H1 (cell line): ENCODE data around the gene SRGAP3. TPM values are rescaled to one million over a fixed set of nuclear protein-coding genes. Genes with fewer than 3 reads are reported as not detected.

ENCODE experiments used
- CTCF ChIA-PET: fragments of 300-600 bp; sonication (Branson Sonifier 250); formaldehyde crosslinking; loops from one replicate; lab custom pipeline; 2021; ENCODE audit not compliant: partially characterized antibody; lab: Charles Lee
- POLR2A ChIA-PET: fragments of 300-600 bp; sonication (Branson Sonifier 250); formaldehyde crosslinking; loops from one replicate; lab custom pipeline; 2021; ENCODE audit warnings: inconsistent platforms; ENCODE audit not compliant: partially characterized antibody; lab: Charles Lee
- DNase-seq, 2 experiments: peaks; one replicate each; pipeline versions ENCODE4 v3.0.0 to v3.0.0-alpha.2; 2010 to 2022; ENCODE audit warnings: low spot score in 2 of 2, low read depth in 1 of 2, mixed read lengths in 1 of 2
- FAIRE-seq: peaks from 2 replicates; lab custom pipeline; 2011; peaks lifted over from hg19 to GRCh38; lab: Jason Lieb, UNC
- H2AFZ ChIP-seq: 2 replicates; pipeline ENCODE4 v1.8.1; 2012; ENCODE audit warnings: low read length, inconsistent platforms
- H2AK5ac ChIP-seq: 2 replicates; pipeline ENCODE4 v1.6.1; 2013; ENCODE audit warnings: low read depth, low read length
- H2BK120ac ChIP-seq: replicated peaks from 2 replicates; pipeline ENCODE3; 2013; ENCODE audit warnings: low read depth, low read length, inconsistent platforms
- H2BK12ac ChIP-seq: 2 replicates; pipeline ENCODE4 v1.6.1; 2013; ENCODE audit warnings: low read depth, low read length
- H2BK15ac ChIP-seq: 2 replicates; pipeline ENCODE4 v1.6.1; 2013; ENCODE audit warnings: low read length
- H2BK20ac ChIP-seq: 2 replicates; pipeline ENCODE4 v1.6.1; 2013; ENCODE audit warnings: low read length
- H2BK5ac ChIP-seq: 2 replicates; pipeline ENCODE4 v1.6.1; 2013; ENCODE audit warnings: low read depth, low read length
- H3K14ac ChIP-seq: 2 replicates; pipeline ENCODE4 v1.6.1; 2013; ENCODE audit warnings: inconsistent platforms; ENCODE audit not compliant: insufficient read length
- H3K18ac ChIP-seq: 2 replicates; pipeline ENCODE4 v1.6.1; 2013; ENCODE audit warnings: low read length; ENCODE audit errors: extremely low read depth
- H3K23ac ChIP-seq: 2 replicates; pipeline ENCODE4 v1.6.1; 2013; ENCODE audit warnings: inconsistent platforms; ENCODE audit not compliant: insufficient read length
- H3K23me2 ChIP-seq: 2 replicates; pipeline ENCODE4 v1.6.1; 2013; ENCODE audit warnings: low read depth, low read length
- H3K27ac ChIP-seq: 2 replicates; pipeline ENCODE4 v1.6.1; 2011; ENCODE audit warnings: low read depth, low read length, inconsistent platforms
- H3K27me3 ChIP-seq, 4 experiments: replicated peaks in 1 of 4; 1 replicate in 1 of 4; 2 replicates in 3 of 4; pipeline versions ENCODE4 v1.6.1 to v1.8.1; 2011 to 2013; ENCODE audit warnings: low read length in 3 of 4, mild to moderate bottlenecking in 3 of 4, inconsistent platforms in 2 of 4, mixed read lengths in 2 of 4, moderate library complexity in 1 of 4; ENCODE audit not compliant: control insufficient read depth in 3 of 4, insufficient read depth in 3 of 4; ENCODE audit errors: extremely low read depth in 1 of 4
- H3K36me3 ChIP-seq, 4 experiments: 2 replicates each; pipeline versions ENCODE4 v1.6.1 to v1.8.1; 2011 to 2013; ENCODE audit warnings: mild to moderate bottlenecking in 4 of 4, low read length in 3 of 4, moderate library complexity in 2 of 4, control low read depth in 1 of 4, inconsistent platforms in 1 of 4; ENCODE audit not compliant: insufficient read depth in 4 of 4, control insufficient read depth in 2 of 4
- H3K4ac ChIP-seq: replicated peaks from 2 replicates; pipeline ENCODE3; 2013; ENCODE audit warnings: low read length, low read depth, mixed read lengths, inconsistent platforms; ENCODE audit not compliant: insufficient read length
- H3K4me1 ChIP-seq, 4 experiments: replicated peaks in 1 of 4; 1 replicate in 1 of 4; 2 replicates in 3 of 4; pipeline versions ENCODE4 v1.6.1 to v1.8.1; 2011 to 2013; ENCODE audit warnings: low read length in 3 of 4, inconsistent platforms in 2 of 4, mixed read lengths in 1 of 4; ENCODE audit not compliant: insufficient read depth in 4 of 4, control insufficient read depth in 3 of 4
- H3K4me2 ChIP-seq, 2 experiments: 2 replicates each; pipeline versions ENCODE4 v1.6.1 to v1.8.1; 2011 to 2013; ENCODE audit warnings: low read depth in 2 of 2, low read length in 2 of 2, control low read depth in 1 of 2, inconsistent platforms in 1 of 2, mild to moderate bottlenecking in 1 of 2; ENCODE audit not compliant: insufficient read depth in 1 of 2
- H3K4me3 ChIP-seq, 4 experiments: fragments of 200-600, 300-600 bp in 1 of 4; sonication (generic), shearing (Covaris generic), sonication (Bioruptor Twin) in 1 of 4; 2 replicates each; pipeline versions ENCODE4 v1.5.1 to v1.8.1; 2011 to 2016; ENCODE audit warnings: low read length in 4 of 4, low read depth in 3 of 4, control low read depth in 2 of 4, inconsistent platforms in 2 of 4, mild to moderate bottlenecking in 2 of 4, mixed read lengths in 1 of 4, moderate library complexity in 1 of 4; ENCODE audit not compliant: insufficient read depth in 2 of 4; ENCODE audit errors: extremely low read depth in 1 of 4
- H3K56ac ChIP-seq: replicated peaks from 2 replicates; pipeline ENCODE3; 2013; ENCODE audit warnings: low read depth, mild to moderate bottlenecking, mixed read lengths, low read length, inconsistent platforms; ENCODE audit not compliant: insufficient read length
- H3K79me1 ChIP-seq: 2 replicates; pipeline ENCODE4 v1.6.1; 2013; ENCODE audit warnings: low read depth, low read length, control low read depth
- H3K79me2 ChIP-seq, 2 experiments: 2 replicates each; pipeline versions ENCODE4 v1.6.1 to v1.8.1; 2012 to 2013; ENCODE audit warnings: low read length in 2 of 2, mild to moderate bottlenecking in 2 of 2, inconsistent platforms in 1 of 2; ENCODE audit not compliant: insufficient read depth in 2 of 2, control insufficient read depth in 1 of 2
- H3K9ac ChIP-seq, 4 experiments: replicated peaks in 1 of 4; 1 replicate in 1 of 4; 2 replicates in 3 of 4; pipeline versions ENCODE4 v1.6.1 to v1.8.1; 2011 to 2013; ENCODE audit warnings: low read depth in 3 of 4, low read length in 3 of 4, control low read depth in 2 of 4, mild to moderate bottlenecking in 2 of 4, moderate library complexity in 2 of 4, inconsistent platforms in 1 of 4; ENCODE audit errors: extremely low read depth in 1 of 4
- H3K9me3 ChIP-seq, 2 experiments: 2 replicates each; pipeline versions ENCODE4 v1.6.1 to v1.8.1; 2012 to 2013; ENCODE audit warnings: mild to moderate bottlenecking in 2 of 2, moderate library complexity in 2 of 2, control low read depth in 1 of 2, inconsistent platforms in 1 of 2, low read depth in 1 of 2, low read length in 1 of 2, mixed read lengths in 1 of 2; ENCODE audit not compliant: insufficient read depth in 2 of 2
- H4K20me1 ChIP-seq, 2 experiments: replicated peaks in 1 of 2; 2 replicates each; pipeline versions ENCODE3 to v1.8.1; 2011 to 2013; ENCODE audit warnings: inconsistent platforms in 2 of 2, low read length in 2 of 2, mild to moderate bottlenecking in 1 of 2; ENCODE audit not compliant: insufficient read depth in 2 of 2, control insufficient read depth in 1 of 2
- H4K5ac ChIP-seq: 2 replicates; pipeline ENCODE4 v1.6.1; 2013; ENCODE audit warnings: low read length, low read depth, mixed read lengths, inconsistent platforms; ENCODE audit not compliant: insufficient read length
- H4K8ac ChIP-seq: 2 replicates; pipeline ENCODE4 v1.8.0; 2013; ENCODE audit warnings: mild to moderate bottlenecking, moderate library complexity, low read length, inconsistent platforms; ENCODE audit not compliant: insufficient read depth; ENCODE audit errors: extremely low read depth
- H4K91ac ChIP-seq: replicated peaks from 2 replicates; pipeline ENCODE3; 2013; ENCODE audit warnings: low read length, mixed read lengths, inconsistent platforms; ENCODE audit not compliant: insufficient read length
- POLR2A ChIP-seq, 2 experiments: IDR thresholded peaks; 1 replicate in 1 of 2; 2 replicates in 1 of 2; pipeline ENCODE4 v1.6.1; 2011; ENCODE audit warnings: low read depth in 2 of 2, low read length in 2 of 2, mild to moderate bottlenecking in 2 of 2; ENCODE audit errors: control extremely low read depth in 1 of 2
- WGBS, 2 experiments: shearing (Covaris generic) in 1 of 2; methylation state at CpG; one replicate each; pipeline versions ENCODE4 v1.1.6 to v1.1.7; 2013 to 2015; ENCODE audit warnings: low lambda C conversion rate in 2 of 2, mixed read lengths in 2 of 2, inconsistent platforms in 1 of 2, low coverage in 1 of 2, missing lambda C conversion rate in 1 of 2; ENCODE audit not compliant: insufficient replicate concordance in 2 of 2, insufficient coverage in 1 of 2, insufficient read length in 1 of 2; ENCODE audit errors: extremely low coverage in 1 of 2, missing lambda C conversion rate in 1 of 2; 5-methylcytosine and 5-hydroxymethylcytosine counted together
- polyA plus RNA-seq, 7 experiments: library from polyadenylated mRNA; depleted of rRNA in 3 of 7; stranded (reverse) in 5 of 7; unstranded in 2 of 7; fragments of >200 nt in 5 of 7; fragments of 200-250 nt in 2 of 7; gene quantifications; 1 replicate in 5 of 7; 2 replicates in 1 of 7; 4 replicates in 1 of 7; pipeline versions ENCODE4 v1.2.1 to v1.2.3, GENCODE V29; 2011 to 2013; ENCODE audit warnings: missing spikeins in 2 of 7, mixed read lengths in 2 of 7
- total RNA-seq: library from RNA; stranded (reverse); fragmentation: NEBNext Ultra II Directional; extraction: Animal tissue kit (Norgen Biotek cat#: 25700); gene quantifications from 2 replicates; pipeline ENCODE4 v1.2.1, GENCODE V29; 2021

SRGAP3 gene
- total and polyA plus RNA-seq, 2 of the 8 experiments (the other 6 are each of a cell fraction or from before 2014, with no cell fraction given) = 5.8 to 11.4 TPM

DNA sequence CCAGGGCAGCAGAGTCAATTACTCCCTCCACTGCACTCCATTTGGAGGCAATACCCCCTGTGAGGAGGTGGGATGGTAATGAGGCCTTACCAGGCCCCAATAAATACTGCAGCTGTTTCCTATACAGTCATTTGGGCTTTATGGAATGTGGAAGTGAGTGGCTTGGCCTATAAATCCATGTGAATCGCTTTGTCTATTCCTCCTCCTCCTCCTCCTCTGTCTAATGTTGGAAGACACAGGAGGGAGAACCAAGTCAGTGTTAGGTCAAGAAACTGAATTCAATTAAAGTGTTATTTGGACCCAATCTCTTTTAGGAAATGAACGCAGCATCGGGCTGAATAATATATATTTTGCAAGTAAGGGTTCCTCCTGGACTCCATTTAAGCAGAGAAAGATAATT, 17.3 kb upstream of the SRGAP3 start:
- no peak for DNase-seq
- Histone ChIP-seq H3K4ac (no peak overlapping the region), H2BK15ac (no peak overlapping the region), H2BK120ac (no peak overlapping the region), H3K4me1 (no peaks in the 10 kb centered on the region), H3K4me3 (no peak overlapping the region), H3K4me2 (no peak overlapping the region), H2AFZ (no peak overlapping the region), H4K8ac (no peak overlapping the region), H2BK20ac (no peak overlapping the region), H2BK5ac (no peak overlapping the region), H4K20me1 (no peaks in the 10 kb centered on the region), H3K9ac (no peak overlapping the region), H3K79me2 (no peaks in the 10 kb centered on the region), H3K79me1 (no peaks in the 10 kb centered on the region), H3K27me3 (no peaks in the 10 kb centered on the region), H3K14ac (no peak overlapping the region), H3K18ac (no peak overlapping the region), H3K27ac (no peak overlapping the region), H4K5ac (no peak overlapping the region), H3K23me2 (no peaks in the 10 kb centered on the region), H4K91ac (no peak overlapping the region), H3K9me3 (no peaks in the 10 kb centered on the region), H3K56ac (no peak overlapping the region), H2BK12ac (no peak overlapping the region), H3K36me3 (no peaks in the 10 kb centered on the region), H3K23ac (no peak overlapping the region), H2AK5ac (no peak overlapping the region)
- ChIA-PET CTCF (interaction anchor here (1.2 to 1.9 kb wide), 3 partner anchors 8 to 278 kb away, joined by 3 to 7 read pairs (median 4); no protein-coding TSS in a partner anchor), POLR2A (no interaction called here)
- WGBS, 2 experiments = 86% methylated on average over 3 of the region's 3 CpGs; no CpG with 5 or more reads in 1 of the 2 experiments
- FAIRE-seq = no peak
- no peak for TF ChIP-seq POLR2A (IDR thresholded peaks at IDR 0.05; ENCODE audit: control extremely low read depth in 1 of 2, low read depth in 2 of 2, low read length in 2 of 2)
